KMS-11 (cell line): Measurements from ENCODE around the gene RNF213.
"Not testable (repeated sequence)": the region's sequence is repeated elsewhere in the genome, so short reads cannot be mapped to it uniquely, and the experiment has no call there.

Experiments
- H2AFZ ChIP-seq: fragments of 200-600 bp; sonication (generic); 2 replicates; pipeline ENCODE4 v1.6.1; 2016; ENCODE audit warnings: antibody characterized with exemption, mixed run types, low read depth
- H3K27ac ChIP-seq: fragments of 200-600 bp; sonication (generic); 2 replicates; pipeline ENCODE4 v1.6.1; 2016; ENCODE audit warnings: mild to moderate bottlenecking, mixed run types
- H3K27me3 ChIP-seq: fragments of 200-600 bp; sonication (generic); 2 replicates; pipeline ENCODE4 v1.6.1; 2017; ENCODE audit warnings: mild to moderate bottlenecking, low read depth, mixed run types, moderate library complexity; ENCODE audit not compliant: insufficient read depth
- H3K36me3 ChIP-seq: fragments of 200-600 bp; sonication (generic); 2 replicates; pipeline ENCODE4 v1.6.1; 2017; ENCODE audit warnings: mild to moderate bottlenecking, mixed run types; ENCODE audit not compliant: insufficient read depth
- H3K4me1 ChIP-seq: fragments of 200-600 bp; sonication (generic); 2 replicates; pipeline ENCODE4 v1.6.1; 2016; ENCODE audit warnings: mild to moderate bottlenecking, low read depth, mixed run types; ENCODE audit not compliant: poor library complexity, severe bottlenecking
- H3K4me2 ChIP-seq: fragments of 200-600 bp; sonication (generic); 2 replicates; pipeline ENCODE4 v1.7.0; 2016; ENCODE audit warnings: mild to moderate bottlenecking, mixed run types
- H3K4me3 ChIP-seq: fragments of 200-600 bp; sonication (generic); IDR thresholded peaks from 2 replicates; pipeline ENCODE4 v1.6.1; 2017; ENCODE audit warnings: low read depth, low read length, mixed read lengths; ENCODE audit not compliant: insufficient read depth
- H3K79me2 ChIP-seq: fragments of 200-600 bp; sonication (generic); 2 replicates; pipeline ENCODE4 v1.6.1; 2016; ENCODE audit warnings: low read depth, mixed run types; ENCODE audit not compliant: insufficient read depth
- H3K9ac ChIP-seq: fragments of 200-600 bp; sonication (generic); 2 replicates; pipeline ENCODE4 v1.6.1; 2016; ENCODE audit warnings: mild to moderate bottlenecking, mixed run types
- H4K20me1 ChIP-seq: fragments of 200-600 bp; sonication (generic); 2 replicates; pipeline ENCODE4 v1.6.1; 2016; ENCODE audit warnings: mild to moderate bottlenecking, mixed run types; ENCODE audit not compliant: insufficient read depth
- CTCF ChIP-seq: fragments of 200-600 bp; sonication (generic); conservative IDR thresholded peaks from 2 replicates; pipeline ENCODE4 v1.6.1; 2017; ENCODE audit warnings: low read depth, mild to moderate bottlenecking, antibody characterized with exemption, low read length, moderate library complexity, mixed read lengths

RNF213 gene

DNA sequence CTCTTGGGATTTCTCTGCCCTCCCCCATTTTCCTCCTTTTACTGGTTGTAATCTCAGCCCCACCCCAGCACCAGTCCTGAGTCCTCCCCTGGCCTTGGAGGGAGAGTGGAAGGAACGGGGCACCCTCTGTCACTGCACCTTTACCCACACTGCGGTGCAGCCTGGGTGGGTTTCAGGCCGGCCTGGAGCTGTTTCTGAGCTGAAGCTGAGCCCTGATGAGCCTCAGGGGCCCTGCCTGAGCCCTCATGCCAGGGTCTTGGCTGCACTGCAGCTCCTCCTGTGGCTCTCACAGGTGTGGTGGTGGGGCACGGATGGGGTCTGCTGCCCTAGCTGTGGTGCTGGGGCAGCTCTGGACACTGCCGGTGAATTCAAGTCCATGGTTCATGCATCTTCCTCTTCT, 34.5 kb downstream of the RNF213 start:
- H3K4me3 ChIP-seq = no peak overlapping the region
- H2AFZ ChIP-seq = no peak overlapping the region
- H3K27me3 ChIP-seq = no peaks in the 10 kb centered on the region
- H3K9ac ChIP-seq = no peak overlapping the region
- H3K79me2 ChIP-seq = no peaks in the 10 kb centered on the region
- no peaks in the 10 kb centered on the region for H3K4me1 ChIP-seq
- H3K4me2 ChIP-seq = no peak overlapping the region
- H3K27ac ChIP-seq = no peak overlapping the region
- TF ChIP-seq CTCF = no peak
- no peaks in the 10 kb centered on the region; the same call in 1 of the 2 replicates for H3K36me3 ChIP-seq
- no peaks in the 10 kb centered on the region for H4K20me1 ChIP-seq

GRCh38 chr17:80295559-80295958, 34.9 kb downstream of the RNF213 start:
- no peaks in the 10 kb centered on the region for H3K27me3 ChIP-seq
- H3K4me3 ChIP-seq = no peak overlapping the region
- H3K36me3 ChIP-seq = no peaks in the 10 kb centered on the region
- H3K4me2 ChIP-seq = no peak overlapping the region
- H2AFZ ChIP-seq = no peak overlapping the region
- no peaks in the 10 kb centered on the region for H3K4me1 ChIP-seq
- no peak overlapping the region for H3K9ac ChIP-seq
- H4K20me1 ChIP-seq = no peaks in the 10 kb centered on the region
- TF ChIP-seq CTCF = no peak
- H3K27ac ChIP-seq = no peak overlapping the region
- no peaks in the 10 kb centered on the region for H3K79me2 ChIP-seq

DNA sequence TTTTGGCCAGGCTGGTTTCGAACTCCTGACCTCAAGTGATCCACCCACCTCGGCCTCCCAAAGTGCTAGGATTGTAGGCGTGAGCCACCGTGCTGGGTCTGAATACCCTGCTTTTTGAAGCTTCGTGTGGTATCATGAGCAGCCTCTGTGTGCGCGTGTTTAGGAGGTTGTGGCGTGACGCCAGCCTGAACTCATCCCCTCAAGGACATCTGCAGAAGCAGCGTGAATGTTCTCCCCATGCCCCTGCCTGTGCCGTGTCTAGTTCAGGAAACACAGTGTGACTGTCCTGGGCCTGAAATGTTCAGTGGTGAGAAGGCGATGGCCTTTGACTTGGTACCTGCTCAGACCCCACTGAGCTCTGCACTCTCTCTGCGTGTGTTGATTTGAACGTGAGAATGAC, 35.6 kb downstream of the RNF213 start:
- H2AFZ ChIP-seq = no peak overlapping the region
- H3K27ac ChIP-seq = no peak overlapping the region
- H3K4me1 ChIP-seq = no peaks in the 10 kb centered on the region
- no peaks in the 10 kb centered on the region for H3K27me3 ChIP-seq
- H3K79me2 ChIP-seq = no peaks in the 10 kb centered on the region
- H3K9ac ChIP-seq = no peak overlapping the region
- no peak for TF ChIP-seq CTCF
- no peak overlapping the region for H3K4me3 ChIP-seq
- no peak overlapping the region for H3K4me2 ChIP-seq
- H3K36me3 ChIP-seq = no peaks in the 10 kb centered on the region
- H4K20me1 ChIP-seq = no peaks in the 10 kb centered on the region

GRCh38 chr17:80297996-80298560, 37.4 kb downstream of the RNF213 start:
- 0 out of 2 replicates have a peak, but pooled peaks cover 6% of the 10 kb centered on the region for H3K36me3 ChIP-seq
- no peaks in the 10 kb centered on the region for H3K27me3 ChIP-seq
- no peak overlapping the region for H3K27ac ChIP-seq

DNA sequence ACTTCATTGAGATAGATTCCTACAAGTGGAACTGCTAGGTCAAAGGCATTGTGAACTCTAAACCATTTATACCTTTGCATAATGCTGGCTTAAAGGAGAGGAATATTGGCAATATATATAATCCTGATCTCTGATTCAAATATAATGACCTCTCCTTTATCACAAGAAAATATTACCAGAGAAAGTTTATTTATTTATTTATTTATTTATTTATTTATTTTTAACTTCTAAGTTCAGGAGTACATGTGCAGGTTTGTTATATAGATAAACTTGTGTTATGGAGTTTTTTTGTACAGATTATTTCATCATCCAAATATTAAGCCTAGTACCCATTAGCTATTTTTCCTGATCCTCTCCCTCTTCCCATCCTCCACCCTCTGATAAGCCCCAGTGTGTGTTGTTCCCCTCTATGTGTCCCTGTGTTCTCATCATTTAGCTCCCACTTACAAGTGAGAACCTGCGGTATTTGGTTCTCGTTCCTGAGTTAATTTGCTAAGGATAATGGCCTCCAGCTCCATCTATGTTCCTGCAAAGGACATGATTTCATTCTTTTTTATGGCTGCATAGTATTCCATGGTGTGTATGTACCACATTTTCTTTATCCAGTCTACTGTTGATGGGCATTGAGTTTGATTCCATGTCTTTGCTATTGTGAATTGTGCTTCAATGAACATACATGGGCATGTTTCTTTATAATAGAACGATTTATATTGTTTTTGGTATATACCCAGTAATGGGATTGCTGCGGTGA, 38.9 kb downstream of the RNF213 start:
- not testable (repeated sequence) for H3K27me3 ChIP-seq, H3K9ac ChIP-seq, H4K20me1 ChIP-seq, H2AFZ ChIP-seq, H3K4me2 ChIP-seq, H3K36me3 ChIP-seq, H3K4me3 ChIP-seq, H3K4me1 ChIP-seq, H3K27ac ChIP-seq, H3K79me2 ChIP-seq

More at GRCh38 chr17:80297996-80298560, 37.4 kb downstream of the RNF213 start:
- Histone ChIP-seq H3K79me2 (no peaks in the 10 kb centered on the region), H3K9ac (no peak overlapping the region), H3K4me3 (no peak overlapping the region), H4K20me1 (no peaks in the 10 kb centered on the region), H3K4me2 (no peak overlapping the region), H3K4me1 (no peaks in the 10 kb centered on the region), H2AFZ (no peak overlapping the region)
- TF ChIP-seq CTCF = no peak

- H3K27me3 ChIP-seq, H3K4me2 ChIP-seq, H2AFZ ChIP-seq, H3K36me3 ChIP-seq, H3K4me1 ChIP-seq, H3K9ac ChIP-seq, H4K20me1 ChIP-seq, H3K79me2 ChIP-seq, H3K4me3 ChIP-seq, H3K27ac ChIP-seq: not testable (repeated sequence)
Observed at GRCh38 chr17:80300756-80301155, 40.1 kb downstream of the RNF213 start.
